AG04450 (cell line): ENCODE results near the gene EDA. TPM values are rescaled to one million over a fixed set of nuclear protein-coding genes. Genes with fewer than 3 reads are reported as not detected.

Experiments used
- CTCF ChIA-PET: fragments of 300-600, 350-600 bp; formaldehyde crosslinking; extraction: SDS; loops from one replicate; lab custom pipeline; 2022; ENCODE audit warnings: antibody characterized with exemption, inconsistent platforms; lab: Charles Lee
- POLR2A ChIA-PET: fragments of 350-600 bp; formaldehyde crosslinking; extraction: SDS; loops from one replicate; lab custom pipeline; 2021; ENCODE audit warnings: antibody characterized with exemption, inconsistent platforms; lab: Yijun Ruan, JAX
- DNase-seq: peaks from one replicate; pipeline ENCODE4 v3.0.0-alpha.2; 2011; ENCODE audit warnings: low read depth, low spot score
- H3K27ac ChIP-seq: one replicate; pipeline ENCODE4 v1.5.1; 2012; ENCODE audit warnings: low read depth, low read length, control low read depth
- H3K27me3 ChIP-seq: one replicate; pipeline ENCODE4 v1.6.0; 2012; ENCODE audit warnings: low read length; ENCODE audit not compliant: control insufficient read depth, insufficient read depth
- H3K4me3 ChIP-seq: 2 replicates; pipeline ENCODE4 v1.5.1; 2011; ENCODE audit warnings: mild to moderate bottlenecking, low read depth, low read length, control low read depth
- H3K9me3 ChIP-seq: 2 replicates; pipeline ENCODE4 v1.5.1; 2012; ENCODE audit warnings: low read length; ENCODE audit not compliant: control insufficient read depth, insufficient read depth
- CTCF ChIP-seq: IDR thresholded peaks from 2 replicates; pipeline ENCODE4 v1.5.1; 2011; ENCODE audit warnings: low read depth, low read length, control low read depth, inconsistent platforms
- polyA plus RNA-seq: library from polyadenylated mRNA; depleted of rRNA; stranded (reverse); fragments of >200 nt; gene quantifications from 2 replicates; pipeline ENCODE4 v1.2.3, GENCODE V29; 2011

EDA gene
- polyA plus RNA-seq, 1 experiment: 0.02 TPM

- Histone ChIP-seq H3K27ac (no peak overlapping the region), H3K27me3 (no peaks in the 10 kb centered on the region), H3K9me3 (no peaks in the 10 kb centered on the region), H3K4me3 (no peak overlapping the region)
- POLR2A ChIA-PET: no interaction called here
- TF ChIP-seq CTCF: no peak
- CTCF ChIA-PET: no interaction called here
- DNase-seq: no peak
Observed at GRCh38 chrX:69724307-69724706, 108.4 kb downstream of the EDA start.

- ChIA-PET CTCF (no interaction called here), POLR2A (no interaction called here)
- DNase-seq: no peak
- TF ChIP-seq CTCF: no peak
- no peak overlapping the region for H3K4me3 ChIP-seq
- H3K9me3 ChIP-seq: no peaks in the 10 kb centered on the region
- H3K27me3 ChIP-seq: no peaks in the 10 kb centered on the region
- H3K27ac ChIP-seq: no peak overlapping the region
Observed at GRCh38 chrX:69740317-69740716, 124.4 kb downstream of the EDA start.

- Histone ChIP-seq H3K4me3 (no peak overlapping the region), H3K27me3 (no peaks in the 10 kb centered on the region), H3K27ac (no peak overlapping the region), H3K9me3 (no peaks in the 10 kb centered on the region)
- no peak for DNase-seq
- CTCF ChIA-PET: no interaction called here
- TF ChIP-seq CTCF: no peak
- POLR2A ChIA-PET: no interaction called here
Observed at GRCh38 chrX:69741721-69742120, 125.8 kb downstream of the EDA start.

- DNase-seq: no peak
- CTCF ChIA-PET: no interaction called here
- POLR2A ChIA-PET: no interaction called here
Observed at GRCh38 chrX:69746051-69746450, 130.1 kb downstream of the EDA start.

GRCh38 chrX:69748055-69748454, 132.1 kb downstream of the EDA start:
- CTCF ChIA-PET: no interaction called here
- H3K27ac ChIP-seq: no peak overlapping the region
- POLR2A ChIA-PET: no interaction called here
- H3K27me3 ChIP-seq: no peaks in the 10 kb centered on the region
- H3K4me3 ChIP-seq: no peak overlapping the region
- no peaks in the 10 kb centered on the region for H3K9me3 ChIP-seq
- no peak for TF ChIP-seq CTCF
- no peak for DNase-seq

More at GRCh38 chrX:69746051-69746450, 130.1 kb downstream of the EDA start:
- H3K4me3 ChIP-seq: no peak overlapping the region
- TF ChIP-seq CTCF: no peak
- no peaks in the 10 kb centered on the region for H3K27me3 ChIP-seq
- no peaks in the 10 kb centered on the region for H3K9me3 ChIP-seq
- H3K27ac ChIP-seq: no peak overlapping the region
